Calu3 (cell line): ENCODE measurements around the gene STON1. TPM values are rescaled to one million over a fixed set of nuclear protein-coding genes. Genes with fewer than 3 reads are reported as not detected.
"Not testable (repeated sequence)": the region's sequence is repeated elsewhere in the genome, so short reads cannot be mapped to it uniquely, and the experiment has no call there.

ENCODE experiments used
- BruUV-seq: library from RNA; stranded (reverse); fragments of 400-500 nt; replicated peaks from 2 replicates; lab custom pipeline; 2021; lab: Mats Ljungman, UMichigan
- CTCF ChIA-PET: fragments of 300-600 bp; sonication (Branson Sonifier 250); formaldehyde crosslinking; loops from one replicate; lab custom pipeline; 2022; ENCODE audit warnings: antibody characterized with exemption; lab: Charles Lee
- DNase-seq: peaks from one replicate; pipeline ENCODE4 v3.0.0; 2022
- H3K27ac Mint-ChIP-seq: one replicate; pipeline ENCODE4 v1.8.0; 2022; ENCODE audit warnings: mixed read lengths; ENCODE audit not compliant: unreplicated experiment
- H3K27me3 Mint-ChIP-seq: one replicate; pipeline ENCODE4 v1.8.0; 2022; ENCODE audit warnings: mixed read lengths; ENCODE audit not compliant: unreplicated experiment
- H3K36me3 Mint-ChIP-seq: one replicate; pipeline ENCODE4 v1.8.0; 2022; ENCODE audit warnings: mild to moderate bottlenecking, moderate library complexity, mixed read lengths; ENCODE audit not compliant: insufficient read depth, unreplicated experiment
- H3K4me1 Mint-ChIP-seq: one replicate; pipeline ENCODE4 v1.8.0; 2022; ENCODE audit warnings: mild to moderate bottlenecking, low read depth, mixed read lengths; ENCODE audit not compliant: unreplicated experiment
- H3K4me3 Mint-ChIP-seq: one replicate; pipeline ENCODE4 v1.8.0; 2022; ENCODE audit warnings: mild to moderate bottlenecking, low read depth, moderate library complexity, mixed read lengths; ENCODE audit not compliant: unreplicated experiment
- H3K9me3 Mint-ChIP-seq: one replicate; pipeline ENCODE4 v1.8.0; 2022; ENCODE audit warnings: low read depth, mixed read lengths; ENCODE audit not compliant: unreplicated experiment
- CTCF ChIP-seq: fragments of 200-600 bp; IDR thresholded peaks from one replicate; pipeline ENCODE4 v1.8.0; 2022; ENCODE audit warnings: antibody characterized with exemption; ENCODE audit not compliant: unreplicated experiment
- intact Hi-C: fragments of 100-400 bp; cut with micrococcal nuclease; formaldehyde crosslinking; loops from one replicate; pipeline ENCODE4 v1.10.0; 2022; ENCODE audit not compliant: unreplicated experiment
- total RNA-seq: library from RNA; stranded (reverse); gene quantifications from 2 replicates; pipeline ENCODE4 v1.2.3, GENCODE V29; 2022

The STON1 gene
- total RNA-seq, 1 experiment from 2014 or later: 1.3 TPM

- BruUV-seq: no TSS peak
- no peak for DNase-seq
Observed at GRCh38 chr2:48551548-48551947, 21.6 kb downstream of the STON1 start.

GRCh38 chr2:48555071-48555470 is 25.1 kb downstream of the STON1 start:
- H3K27me3 Mint-ChIP-seq, H3K9me3 Mint-ChIP-seq, H3K27ac Mint-ChIP-seq, H3K4me3 Mint-ChIP-seq, BruUV-seq, intact Hi-C loops, H3K4me1 Mint-ChIP-seq, DNase-seq, H3K36me3 Mint-ChIP-seq, CTCF ChIA-PET: not testable (repeated sequence)

More at GRCh38 chr2:48551548-48551947, 21.6 kb downstream of the STON1 start:
- TF ChIP-seq CTCF: no peak
- H3K27ac Mint-ChIP-seq: no peak overlapping the region
- no peaks in the 10 kb centered on the region for H3K36me3 Mint-ChIP-seq
- H3K27me3 Mint-ChIP-seq: no peaks in the 10 kb centered on the region
- CTCF ChIA-PET: no interaction called here
- intact Hi-C loops: no loop called here
- H3K4me1 Mint-ChIP-seq: no peaks in the 10 kb centered on the region
- H3K4me3 Mint-ChIP-seq: no peak overlapping the region
- H3K9me3 Mint-ChIP-seq: peaks cover 3% of the 10 kb centered on the region

- no peak overlapping the region for H3K27ac Mint-ChIP-seq
- no TSS peak for BruUV-seq
- intact Hi-C loops: no loop called here
- DNase-seq: no peak
- TF ChIP-seq CTCF: no peak
- H3K27me3 Mint-ChIP-seq: no peaks in the 10 kb centered on the region
- H3K36me3 Mint-ChIP-seq: no peaks in the 10 kb centered on the region
- H3K4me3 Mint-ChIP-seq: no peak overlapping the region
- CTCF ChIA-PET: no interaction called here
- H3K4me1 Mint-ChIP-seq: no peaks in the 10 kb centered on the region
- H3K9me3 Mint-ChIP-seq: no peaks in the 10 kb centered on the region
Observed at GRCh38 chr2:48558456-48558855, 28.5 kb downstream of the STON1 start.

GRCh38 chr2:48560546-48561209 is 30.7 kb downstream of the STON1 start:
- Mint-ChIP-seq H3K36me3 (no peaks in the 10 kb centered on the region), H3K27ac (no peak overlapping the region), H3K9me3 (no peaks in the 10 kb centered on the region), H3K4me3 (no peak overlapping the region), H3K27me3 (no peaks in the 10 kb centered on the region), H3K4me1 (no peaks in the 10 kb centered on the region)
- BruUV-seq: no TSS peak
- no peak for TF ChIP-seq CTCF
- CTCF ChIA-PET: no interaction called here
- no peak for DNase-seq
- intact Hi-C loops: no loop called here

- Mint-ChIP-seq H3K27ac (no peak overlapping the region), H3K27me3 (no peaks in the 10 kb centered on the region), H3K4me3 (no peak overlapping the region), H3K9me3 (no peaks in the 10 kb centered on the region), H3K4me1 (no peaks in the 10 kb centered on the region), H3K36me3 (no peaks in the 10 kb centered on the region)
- BruUV-seq: no TSS peak
- TF ChIP-seq CTCF: no peak
- intact Hi-C loops: no loop called here
- CTCF ChIA-PET: no interaction called here
- DNase-seq: no peak
Observed at GRCh38 chr2:48562281-48562680, 32.3 kb downstream of the STON1 start.
